Fibroblast of skin of right biceps (primary cell): ENCODE measurements around the gene SPSB1.
A peak's percentile ranks its signal among the peaks of the same experiment; 100 is the strongest.

Experiments
- DNase-seq: peaks from one replicate; pipeline ENCODE4 v3.0.0-alpha.2; 2013

The SPSB1 gene

GRCh38 chr1:9302745-9303524 is 10.2 kb downstream of the SPSB1 start:
- peak; percentile 94 for DNase-seq

GRCh38 chr1:9303916-9304315 is 11.2 kb downstream of the SPSB1 start:
- no peak for DNase-seq

GRCh38 chr1:9305216-9305615 is 12.5 kb downstream of the SPSB1 start:
- DNase-seq = no peak

GRCh38 chr1:9306006-9306405 is 13.3 kb downstream of the SPSB1 start:
- no peak for DNase-seq

- no peak for DNase-seq
These were observed 14.6 kb downstream of the SPSB1 start for GRCh38 chr1:9307303-9307702.

GRCh38 chr1:9308236-9308785 is 15.6 kb downstream of the SPSB1 start:
- DNase-seq = no peak

- no peak for DNase-seq
These were observed 16.4 kb downstream of the SPSB1 start for GRCh38 chr1:9309080-9309479.

GRCh38 chr1:9309991-9310390 is 17.3 kb downstream of the SPSB1 start:
- no peak for DNase-seq

- no peak for DNase-seq
These were observed 18.3 kb downstream of the SPSB1 start for GRCh38 chr1:9311029-9311428.

- no peak for DNase-seq
These were observed 18.8 kb downstream of the SPSB1 start for GRCh38 chr1:9311479-9311878.

- DNase-seq = no peak
These were observed 19.6 kb downstream of the SPSB1 start for GRCh38 chr1:9312168-9312720.

GRCh38 chr1:9313576-9313975 is 20.9 kb downstream of the SPSB1 start:
- DNase-seq = no peak

- DNase-seq = no peak
These were observed 21.4 kb downstream of the SPSB1 start for GRCh38 chr1:9314111-9314510.

GRCh38 chr1:9314711-9315379 is 22.2 kb downstream of the SPSB1 start:
- DNase-seq = no peak

GRCh38 chr1:9315411-9316079 is 22.9 kb downstream of the SPSB1 start:
- peak; percentile 22 for DNase-seq

- no peak for DNase-seq
These were observed 23.4 kb downstream of the SPSB1 start for GRCh38 chr1:9316080-9316444.

- DNase-seq = no peak
These were observed 23.8 kb downstream of the SPSB1 start for GRCh38 chr1:9316512-9316911.

- DNase-seq = no peak
These were observed 24.4 kb downstream of the SPSB1 start for GRCh38 chr1:9317072-9317471.

GRCh38 chr1:9317591-9318417 is 25.1 kb downstream of the SPSB1 start:
- DNase-seq = peak; percentile 52

- no peak for DNase-seq
These were observed 26.6 kb downstream of the SPSB1 start for GRCh38 chr1:9319208-9319788.

- no peak for DNase-seq
These were observed 27.3 kb downstream of the SPSB1 start for GRCh38 chr1:9319789-9320519.
